H9 (cell line): Measurements from ENCODE around the gene SIVA1. TPM values are rescaled to one million over a fixed set of nuclear protein-coding genes. Genes with fewer than 3 reads are reported as not detected.
A peak's percentile ranks its signal among the peaks of the same experiment; 100 is the strongest.

Source experiments
- DNase-seq: peaks from one replicate; pipeline ENCODE4 v3.0.0-alpha.2; 2017
- H2AFZ ChIP-seq: one replicate; pipeline ENCODE4 v1.6.1; 2013; ENCODE audit warnings: mild to moderate bottlenecking, low read length, control low read depth, moderate library complexity
- H2AK5ac ChIP-seq: 2 replicates; pipeline ENCODE4 v1.6.1; 2013; ENCODE audit warnings: low read length, control low read depth, mixed read lengths; ENCODE audit not compliant: insufficient read length
- H2BK120ac ChIP-seq: one replicate; pipeline ENCODE4 v1.6.1; 2013; ENCODE audit warnings: low read depth, mild to moderate bottlenecking, low read length, control low read depth, inconsistent platforms; ENCODE audit not compliant: poor library complexity, severe bottlenecking
- H2BK12ac ChIP-seq: 2 replicates; pipeline ENCODE4 v1.6.1; 2013; ENCODE audit warnings: low read length, control low read depth, mixed read lengths, low read depth; ENCODE audit not compliant: insufficient read length
- H2BK15ac ChIP-seq: 2 replicates; pipeline ENCODE4 v1.6.1; 2013; ENCODE audit warnings: low read depth, low read length, control low read depth
- H2BK20ac ChIP-seq: one replicate; pipeline ENCODE4 v1.6.1; 2013; ENCODE audit warnings: low read depth, mild to moderate bottlenecking, low read length, control low read depth, inconsistent platforms; ENCODE audit not compliant: poor library complexity, severe bottlenecking
- H2BK5ac ChIP-seq: 2 replicates; pipeline ENCODE4 v1.6.1; 2013; ENCODE audit warnings: low read length, control low read depth, mixed read lengths; ENCODE audit not compliant: insufficient read length
- H3K14ac ChIP-seq: 2 replicates; pipeline ENCODE4 v1.6.1; 2013; ENCODE audit warnings: low read length, control low read depth; ENCODE audit not compliant: insufficient read depth
- H3K18ac ChIP-seq: 2 replicates; pipeline ENCODE4 v1.6.1; 2013; ENCODE audit warnings: low read depth, mild to moderate bottlenecking, mixed read lengths, low read length, control low read depth; ENCODE audit not compliant: insufficient read length
- H3K23ac ChIP-seq: 2 replicates; pipeline ENCODE4 v1.6.1; 2013; ENCODE audit warnings: low read length, control low read depth, mixed read lengths, low read depth; ENCODE audit not compliant: insufficient read length
- H3K23me2 ChIP-seq: 2 replicates; pipeline ENCODE4 v1.6.1; 2013; ENCODE audit warnings: low read depth, mild to moderate bottlenecking, mixed read lengths, low read length, control low read depth; ENCODE audit not compliant: insufficient read length, poor library complexity, severe bottlenecking
- H3K27ac ChIP-seq: 2 replicates; pipeline ENCODE4 v1.5.1; 2013; ENCODE audit warnings: low read length, control low read depth, mixed read lengths, low read depth; ENCODE audit not compliant: insufficient read length
- H3K27me3 ChIP-seq: 2 replicates; pipeline ENCODE4 v1.6.1; 2013; ENCODE audit warnings: low read length, control low read depth, inconsistent platforms; ENCODE audit not compliant: insufficient read depth
- H3K4ac ChIP-seq: 2 replicates; pipeline ENCODE4 v1.6.1; 2013; ENCODE audit warnings: low read depth, mild to moderate bottlenecking, control low read depth, inconsistent platforms, low read length, moderate library complexity
- H3K4me1 ChIP-seq: 2 replicates; pipeline ENCODE4 v1.6.1; 2013; ENCODE audit warnings: low read length, control low read depth, inconsistent platforms; ENCODE audit not compliant: insufficient read depth
- H3K4me2 ChIP-seq: 2 replicates; pipeline ENCODE4 v1.6.1; 2013; ENCODE audit warnings: low read length, control low read depth, mixed read lengths; ENCODE audit not compliant: insufficient read length, insufficient read depth
- H3K56ac ChIP-seq: 2 replicates; pipeline ENCODE4 v1.6.1; 2013; ENCODE audit warnings: low read depth, mild to moderate bottlenecking, mixed read lengths, low read length, control low read depth; ENCODE audit not compliant: insufficient read length
- H3K79me1 ChIP-seq: 2 replicates; pipeline ENCODE4 v1.6.1; 2013; ENCODE audit warnings: low read depth, mild to moderate bottlenecking, moderate library complexity, low read length, control low read depth, inconsistent platforms; ENCODE audit not compliant: insufficient read depth, poor library complexity, severe bottlenecking
- H3K79me2 ChIP-seq: 2 replicates; pipeline ENCODE4 v1.6.1; 2013; ENCODE audit warnings: low read length, control low read depth, inconsistent platforms; ENCODE audit not compliant: insufficient read depth
- H3K9ac ChIP-seq: 2 replicates; pipeline ENCODE4 v1.6.1; 2013; ENCODE audit warnings: low read length, control low read depth, mixed read lengths; ENCODE audit not compliant: insufficient read length; ENCODE audit errors: extremely low read depth
- H3K9me3 ChIP-seq: one replicate; pipeline ENCODE4 v1.6.1; 2013; ENCODE audit warnings: low read depth, low read length, inconsistent platforms; ENCODE audit not compliant: control insufficient read depth
- H3T11ph ChIP-seq: one replicate; pipeline ENCODE4 v1.6.1; 2013; ENCODE audit warnings: mild to moderate bottlenecking, low read length, control low read depth, inconsistent platforms
- H4K20me1 ChIP-seq: one replicate; pipeline ENCODE4 v1.6.1; 2013; ENCODE audit not compliant: control insufficient read depth, insufficient read length, insufficient read depth
- H4K5ac ChIP-seq: 2 replicates; pipeline ENCODE4 v1.6.1; 2013; ENCODE audit warnings: low read depth, mild to moderate bottlenecking, mixed read lengths, low read length, control low read depth; ENCODE audit not compliant: insufficient read length
- H4K8ac ChIP-seq: replicated peaks from 2 replicates; pipeline ENCODE4 v1.6.1; 2013; ENCODE audit warnings: low read length, control low read depth, mixed read lengths, low read depth; ENCODE audit not compliant: insufficient read length
- H4K91ac ChIP-seq: 2 replicates; pipeline ENCODE4 v1.6.1; 2013; ENCODE audit warnings: low read depth, mild to moderate bottlenecking, moderate library complexity, mixed read lengths, low read length, control low read depth; ENCODE audit not compliant: insufficient read length
- H3K27ac Mint-ChIP-seq, 3 experiments: 2 replicates in 2 of 3; 3 replicates in 1 of 3; pipeline ENCODE4 v1.8.0; 2020 to 2021; ENCODE audit warnings: mixed read lengths in 3 of 3, mild to moderate bottlenecking in 1 of 3, moderate library complexity in 1 of 3
- H3K27me3 Mint-ChIP-seq: 2 replicates; pipeline ENCODE4 v1.8.0; 2021; ENCODE audit warnings: low read depth, mild to moderate bottlenecking, moderate library complexity, mixed read lengths
- H3K36me3 Mint-ChIP-seq, 3 experiments: 2 replicates in 2 of 3; 3 replicates in 1 of 3; pipeline ENCODE4 v1.8.0; 2020 to 2021; ENCODE audit warnings: low read depth in 3 of 3, mixed read lengths in 3 of 3; ENCODE audit not compliant: insufficient read depth in 1 of 3
- H3K4me1 Mint-ChIP-seq, 2 experiments: 2 replicates each; pipeline ENCODE4 v1.8.0; 2020; ENCODE audit warnings: mixed read lengths in 2 of 2
- H3K4me3 Mint-ChIP-seq, 2 experiments: 2 replicates in 1 of 2; 3 replicates in 1 of 2; pipeline ENCODE4 v1.8.0; 2020 to 2021; ENCODE audit warnings: mild to moderate bottlenecking in 2 of 2, mixed read lengths in 2 of 2, moderate library complexity in 1 of 2
- H3K9me3 Mint-ChIP-seq, 2 experiments: 2 replicates in 1 of 2; 3 replicates in 1 of 2; pipeline ENCODE4 v1.8.0; 2020; ENCODE audit warnings: mild to moderate bottlenecking in 2 of 2, mixed read lengths in 2 of 2, moderate library complexity in 1 of 2
- WGBS: extraction: QIAGEN DNeasy Blood & Tissue Kit; methylation state at CpG from one replicate; pipeline ENCODE4 v1.1.7; 2013; ENCODE audit warnings: missing lambda C conversion rate, low lambda C conversion rate, mixed read lengths; ENCODE audit not compliant: insufficient read length; ENCODE audit errors: extremely low coverage; 5-methylcytosine and 5-hydroxymethylcytosine counted together
- total RNA-seq: library from RNA; stranded (reverse); gene quantifications from 2 replicates; pipeline ENCODE4 v1.2.1, GENCODE V29; 2021
- TF ChIP-seq, protein P1 (sequence below): fragments of 200-600 bp; sonication (generic); conservative IDR thresholded peaks from 3 replicates; pipeline ENCODE4 v1.8.0; 2021; ENCODE audit warnings: antibody characterized with exemption, mild to moderate bottlenecking

Gene SIVA1
- total RNA-seq, 1 experiment from 2014 or later = 125 TPM

DNA sequence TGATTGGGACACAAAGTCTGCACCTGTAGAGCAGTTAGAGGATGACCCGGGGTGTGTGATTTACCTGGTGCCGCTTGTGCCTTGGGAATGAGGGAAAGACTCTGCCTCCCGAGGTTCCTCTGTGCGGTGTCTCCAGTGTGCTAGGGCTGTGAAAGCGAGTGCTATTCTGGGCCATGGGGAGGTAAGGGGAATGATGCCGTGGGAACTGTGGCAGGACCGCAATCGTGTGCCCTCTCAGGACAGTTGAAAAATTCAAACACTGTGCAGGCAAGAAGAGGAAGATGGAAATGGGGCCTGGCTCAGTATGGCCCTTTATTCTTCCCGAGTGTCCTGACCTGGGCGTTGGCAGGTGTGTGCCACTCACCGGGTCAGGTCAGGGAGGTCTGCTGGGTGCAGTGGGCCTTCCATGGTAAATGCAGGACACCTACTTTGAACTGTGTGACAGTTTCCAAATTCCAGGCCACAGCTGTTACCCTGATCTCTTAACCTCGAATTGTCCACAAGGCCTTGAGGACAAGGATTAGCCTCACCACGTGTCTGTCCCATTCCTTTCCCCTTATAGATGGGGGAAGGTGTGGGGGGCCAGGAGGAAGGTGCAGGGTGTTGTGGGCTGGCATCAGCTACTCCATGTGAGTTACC, 1.4 kb downstream of the SIVA1 start:
- no peak overlapping the region for H2BK15ac ChIP-seq

More for the DNA sequence above, 1.4 kb downstream of the SIVA1 start:
- H3K23me2 ChIP-seq = peaks cover 12% of the 10 kb centered on the region
- TF ChIP-seq, protein P1, sequence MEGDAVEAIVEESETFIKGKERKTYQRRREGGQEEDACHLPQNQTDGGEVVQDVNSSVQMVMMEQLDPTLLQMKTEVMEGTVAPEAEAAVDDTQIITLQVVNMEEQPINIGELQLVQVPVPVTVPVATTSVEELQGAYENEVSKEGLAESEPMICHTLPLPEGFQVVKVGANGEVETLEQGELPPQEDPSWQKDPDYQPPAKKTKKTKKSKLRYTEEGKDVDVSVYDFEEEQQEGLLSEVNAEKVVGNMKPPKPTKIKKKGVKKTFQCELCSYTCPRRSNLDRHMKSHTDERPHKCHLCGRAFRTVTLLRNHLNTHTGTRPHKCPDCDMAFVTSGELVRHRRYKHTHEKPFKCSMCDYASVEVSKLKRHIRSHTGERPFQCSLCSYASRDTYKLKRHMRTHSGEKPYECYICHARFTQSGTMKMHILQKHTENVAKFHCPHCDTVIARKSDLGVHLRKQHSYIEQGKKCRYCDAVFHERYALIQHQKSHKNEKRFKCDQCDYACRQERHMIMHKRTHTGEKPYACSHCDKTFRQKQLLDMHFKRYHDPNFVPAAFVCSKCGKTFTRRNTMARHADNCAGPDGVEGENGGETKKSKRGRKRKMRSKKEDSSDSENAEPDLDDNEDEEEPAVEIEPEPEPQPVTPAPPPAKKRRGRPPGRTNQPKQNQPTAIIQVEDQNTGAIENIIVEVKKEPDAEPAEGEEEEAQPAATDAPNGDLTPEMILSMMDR = no peak
- no peak overlapping the region for H4K5ac ChIP-seq
- H3K14ac ChIP-seq = no peak overlapping the region
- H3K79me2 ChIP-seq = peaks cover 16% of the 10 kb centered on the region; the same call in 1 of the 2 replicates
- Mint-ChIP-seq H3K27me3 (peaks cover 7% of the 10 kb centered on the region), H3K36me3 (peaks cover 22 to 57% (median 52%) of the 10 kb centered on the region in 3 experiments; a peak in 6 of 7 replicates), H3K4me3 (peak overlapping the region; percentile 87 to 90), H3K9me3 (peaks cover 13 to 19% of the 10 kb centered on the region in 2 experiments), H3K27ac (peak overlapping the region in 2 of 3 experiments; percentile 29 to 73; a peak in 2 of 7 replicates), H3K4me1 (peaks cover 12 to 18% of the 10 kb centered on the region in 2 experiments)
- no peak overlapping the region for H2BK120ac ChIP-seq
- no peak overlapping the region for H2AFZ ChIP-seq
- H3T11ph ChIP-seq = no peak overlapping the region
- H2BK12ac ChIP-seq = no peak overlapping the region
- H3K27me3 ChIP-seq = no peaks in the 10 kb centered on the region
- DNase-seq = no peak
- peak overlapping the region; percentile 92 for H3K9ac ChIP-seq
- no peaks in the 10 kb centered on the region; the same call in 1 of the 2 replicates for H3K4me1 ChIP-seq
- no peak overlapping the region for H3K23ac ChIP-seq
- no peak overlapping the region for H4K91ac ChIP-seq
- H3K4ac ChIP-seq = no peak overlapping the region
- peak overlapping the region; percentile 88 for H3K4me2 ChIP-seq
- no peak overlapping the region for H3K56ac ChIP-seq
- H3K18ac ChIP-seq = no peak overlapping the region
- H2BK20ac ChIP-seq = no peak overlapping the region
- H2BK5ac ChIP-seq = no peak overlapping the region
- H4K8ac ChIP-seq = no peak overlapping the region
- H2AK5ac ChIP-seq = no peak overlapping the region
- peaks cover 6% of the 10 kb centered on the region for H3K9me3 ChIP-seq
- no CpG with 5 or more reads among the region's 13 CpGs for WGBS
- no peaks in the 10 kb centered on the region for H4K20me1 ChIP-seq
- no peaks in the 10 kb centered on the region for H3K79me1 ChIP-seq
- H3K27ac ChIP-seq = no peak overlapping the region
